HepG2 (cell line): ENCODE measurements around the gene TTC9. TPM values are rescaled to one million over a fixed set of nuclear protein-coding genes. Genes with fewer than 3 reads are reported as not detected.

Source experiments
- ATAC-seq: fragments of 200-7000 bp; cut with Tn5 transposase; 3 replicates; pipeline ENCODE4 v1.9.1; 2020; ENCODE audit warnings: mild to moderate bottlenecking, moderate library complexity
- BruUV-seq: library from RNA; stranded (reverse); fragments of 400-500 nt; replicated peaks from 2 replicates; lab custom pipeline; 2021; lab: Mats Ljungman, UMichigan
- CTCF ChIA-PET: fragments of 300-600 bp; formaldehyde crosslinking; extraction: SDS; loops from one replicate; lab custom pipeline; 2021; ENCODE audit warnings: low total read pairs, inconsistent platforms, low intra/inter-chr PET ratio; lab: Yijun Ruan, JAX
- POLR2A ChIA-PET: fragments of 350-600 bp; sonication (Branson Sonifier 250); formaldehyde crosslinking; loops from one replicate; lab custom pipeline; 2020; ENCODE audit warnings: antibody characterized with exemption, inconsistent platforms; lab: Yijun Ruan, JAX
- DNase-seq: peaks from one replicate; pipeline ENCODE4 v3.0.0-alpha.2; 2015; ENCODE audit warnings: low spot score
- FAIRE-seq: peaks from 3 replicates; lab custom pipeline; 2011; peaks lifted over from hg19 to GRCh38; lab: Jason Lieb, UNC
- H2AFZ ChIP-seq: one replicate; pipeline ENCODE4 v1.6.1; 2011; ENCODE audit warnings: low read length, inconsistent platforms
- H3K27ac ChIP-seq: fragments of 300-600 bp; 3 replicates; pipeline ENCODE4 v1.8.0; 2011; ENCODE audit warnings: mixed run types, mild to moderate bottlenecking, mixed read lengths, low read length, inconsistent platforms; ENCODE audit not compliant: insufficient read depth; ENCODE audit errors: extremely low read length
- H3K27me3 ChIP-seq, 2 experiments: fragments of 200-600 bp in 1 of 2; 2 replicates in 1 of 2; 3 replicates in 1 of 2; pipeline versions ENCODE4 v1.6.0 to v1.8.0; 2011; ENCODE audit warnings: low read length in 2 of 2, mild to moderate bottlenecking in 2 of 2, moderate library complexity in 2 of 2, inconsistent platforms in 1 of 2; ENCODE audit not compliant: insufficient read depth in 2 of 2, control insufficient read depth in 1 of 2
- H3K36me3 ChIP-seq, 2 experiments: fragments of 200-600 bp in 1 of 2; replicated peaks in 1 of 2; 2 replicates in 1 of 2; 3 replicates in 1 of 2; pipeline versions ENCODE4 v1.5.1 to v1.8.0; 2011; ENCODE audit warnings: low read length in 2 of 2, inconsistent platforms in 1 of 2; ENCODE audit not compliant: insufficient read depth in 2 of 2, control insufficient read depth in 1 of 2
- H3K4me1 ChIP-seq: 2 replicates; pipeline ENCODE4 v1.5.1; 2012; ENCODE audit warnings: low read length, inconsistent platforms; ENCODE audit not compliant: insufficient read depth
- H3K4me2 ChIP-seq: 2 replicates; pipeline ENCODE4 v1.6.0; 2011; ENCODE audit warnings: low read depth, low read length, inconsistent platforms
- H3K4me3 ChIP-seq, 3 experiments: fragments of 200-600 bp in 1 of 3; sonication (generic), shearing (Covaris generic) in 1 of 3; replicated peaks in 1 of 3; 2 replicates each; pipeline ENCODE4 v1.5.1; 2011 to 2016; ENCODE audit warnings: low read length in 3 of 3, inconsistent platforms in 2 of 3, low read depth in 2 of 3, mild to moderate bottlenecking in 2 of 3, control low read depth in 1 of 3, mixed read lengths in 1 of 3; ENCODE audit not compliant: insufficient read depth in 1 of 3
- H3K79me2 ChIP-seq: one replicate; pipeline ENCODE4 v1.6.1; 2011; ENCODE audit warnings: low read length, inconsistent platforms; ENCODE audit not compliant: insufficient read depth
- H3K9ac ChIP-seq: 2 replicates; pipeline ENCODE4 v1.6.0; 2011; ENCODE audit warnings: mild to moderate bottlenecking, low read depth, low read length, inconsistent platforms; ENCODE audit not compliant: insufficient read depth
- H3K9me3 ChIP-seq: 2 replicates; pipeline ENCODE4 v1.5.1; 2012; ENCODE audit warnings: mild to moderate bottlenecking, low read length
- H4K20me1 ChIP-seq: 2 replicates; pipeline ENCODE4 v1.6.0; 2011; ENCODE audit warnings: inconsistent platforms, mild to moderate bottlenecking, low read length, moderate library complexity; ENCODE audit not compliant: insufficient read depth
- IKZF4 ChIP-seq: sonication (generic); formaldehyde crosslinking; IDR thresholded peaks from 2 replicates; pipeline ENCODE4 v1.5.1; 2020; ENCODE audit warnings: borderline replicate concordance, mild to moderate bottlenecking, low read depth, missing genetic modification reagents; ENCODE audit errors: not compliant biosample characterization
- MATR3 ChIP-seq: sonication (generic); formaldehyde crosslinking; IDR thresholded peaks from 2 replicates; pipeline ENCODE4 v1.4.0; 2020; ENCODE audit warnings: missing genetic modification reagents
- MEIS1 ChIP-seq: sonication (generic); formaldehyde crosslinking; IDR thresholded peaks from 2 replicates; pipeline ENCODE4 v1.9.0; 2021; ENCODE audit warnings: mild to moderate bottlenecking, missing genetic modification reagents, moderate library complexity, borderline replicate concordance
- POLR2G ChIP-seq: fragments of 200-400 bp; formaldehyde crosslinking; IDR thresholded peaks from 2 replicates; pipeline ENCODE4 v1.6.1; 2018; ENCODE audit warnings: mild to moderate bottlenecking, low read depth, low read length, moderate library complexity
- SSRP1 ChIP-seq: IDR thresholded peaks from 2 replicates; pipeline ENCODE4 v1.6.1; 2016; ENCODE audit warnings: control low read depth
- STAG1 ChIP-seq: sonication (generic); formaldehyde crosslinking; IDR thresholded peaks from 2 replicates; pipeline ENCODE4 v1.4.0; 2020; ENCODE audit warnings: missing genetic modification reagents
- ZKSCAN5 ChIP-seq: sonication (generic); formaldehyde crosslinking; IDR thresholded peaks from 2 replicates; pipeline ENCODE4 v1.5.1; 2020; ENCODE audit warnings: mild to moderate bottlenecking, missing genetic modification reagents
- ZNF24 ChIP-seq: fragments of 450-650 bp; IDR thresholded peaks from 2 replicates; pipeline ENCODE4 v1.6.1; 2017; ENCODE audit warnings: antibody characterized with exemption, mild to moderate bottlenecking
- ZNF451 ChIP-seq: sonication (generic); formaldehyde crosslinking; IDR thresholded peaks from 2 replicates; pipeline ENCODE4 v1.5.0; 2020; ENCODE audit warnings: mild to moderate bottlenecking, missing genetic modification reagents
- ZNF616 ChIP-seq: sonication (generic); formaldehyde crosslinking; IDR thresholded peaks from 2 replicates; pipeline ENCODE4 v1.5.0; 2020; ENCODE audit warnings: low read depth, mild to moderate bottlenecking, missing genetic modification reagents
- ZNF883 ChIP-seq: sonication (generic); formaldehyde crosslinking; IDR thresholded peaks from 2 replicates; pipeline ENCODE4 v1.5.1; 2020; ENCODE audit warnings: mild to moderate bottlenecking, missing genetic modification reagents; ENCODE audit errors: not compliant biosample characterization
- WGBS: methylation state at CpG from one replicate; pipeline ENCODE4 v1.1.6; 2017; ENCODE audit warnings: low lambda C conversion rate; 5-methylcytosine and 5-hydroxymethylcytosine counted together
- in situ Hi-C: cut with HindIII; loops from 2 replicates; pipeline ENCODE4 v1.10.0; 2017; ENCODE audit warnings: low pct_unique_long_range_greater_than_20kb; ENCODE audit not compliant: extremely low pct_ligation_motif_present
- intact Hi-C: fragments of 100-400 bp; cut with micrococcal nuclease; formaldehyde crosslinking; loops from one replicate; pipeline ENCODE4 v1.10.0; 2022; ENCODE audit not compliant: unreplicated experiment
- polyA plus RNA-seq, 8 experiments: library from polyadenylated mRNA; depleted of rRNA in 3 of 8; stranded (reverse) in 7 of 8; unstranded in 1 of 8; fragments of >200 nt; fragmentation: Illumina TruSeq in 4 of 8; extraction: Trizol in 4 of 8; gene quantifications; 2 replicates each; pipeline versions ENCODE4 v1.2.1 to v1.2.3, GENCODE V29; 2011 to 2016; ENCODE audit warnings: low read depth in 4 of 8, missing spikeins in 1 of 8, mixed read lengths in 1 of 8; ENCODE audit not compliant: insufficient read depth in 1 of 8
- total RNA-seq, 5 experiments: library from RNA; depleted of rRNA; stranded (reverse); fragments of >200 nt; fragmentation: Illumina TruSeq; extraction: Trizol; gene quantifications; 2 replicates each; pipeline ENCODE4 v1.2.3, GENCODE V29; 2016; ENCODE audit warnings: low read depth in 1 of 5
- TF ChIP-seq, protein P1 (sequence below): sonication (generic); formaldehyde crosslinking; IDR thresholded peaks from 2 replicates; pipeline ENCODE4 v1.4.0; 2020; ENCODE audit warnings: missing genetic modification reagents, mild to moderate bottlenecking, borderline replicate concordance
- TF ChIP-seq, protein P2 (sequence below): sonication (generic); formaldehyde crosslinking; IDR thresholded peaks from 2 replicates; pipeline ENCODE4 v1.4.0; 2020; ENCODE audit warnings: mild to moderate bottlenecking, missing genetic modification reagents
- TF ChIP-seq, protein P3 (sequence below): sonication (generic); formaldehyde crosslinking; IDR thresholded peaks from 2 replicates; pipeline ENCODE4 v1.4.0; 2020; ENCODE audit warnings: missing genetic modification reagents

The TTC9 gene
- total and polyA plus RNA-seq, 2 of the 13 experiments (the other 11 are each of a cell fraction or from before 2014, with no cell fraction given): 0.13 to 0.30 TPM

DNA sequence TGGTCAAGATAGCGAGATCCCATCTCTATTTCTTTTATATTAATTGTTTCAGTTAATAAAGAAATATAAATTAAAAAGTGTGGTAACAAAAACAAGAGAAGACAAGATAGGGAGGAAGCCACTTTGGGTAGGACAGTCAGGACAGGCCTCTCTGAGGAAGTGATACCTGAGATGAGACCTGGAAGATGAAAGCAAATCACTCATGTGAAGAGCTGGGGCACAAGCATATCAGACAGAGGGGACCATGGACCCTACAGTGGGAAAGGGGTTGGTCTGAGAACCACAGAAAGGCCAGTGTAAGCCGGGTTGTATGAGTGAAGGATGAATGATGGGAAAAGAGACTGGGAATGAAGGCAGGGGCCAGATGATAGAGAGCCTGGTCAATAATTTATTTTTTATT is 39.5 kb upstream of the TTC9 start:
- H4K20me1 ChIP-seq: no peaks in the 10 kb centered on the region
- peaks cover 0 to 7% of the 10 kb centered on the region in 2 experiments; a peak in 1 of 5 replicates for H3K27me3 ChIP-seq
- 42% methylated on average over 2 of the region's 2 CpGs for WGBS
- TF ChIP-seq STAG1 (no peak), ZNF24 (no peak)
- TF ChIP-seq, all 625 proteins: peak for 0
- H3K4me2 ChIP-seq: no peak overlapping the region
- no TSS peak for BruUV-seq
- no peak overlapping the region for H3K4me3 ChIP-seq
- H3K79me2 ChIP-seq: peaks cover 33% of the 10 kb centered on the region
- intact Hi-C loops (no loop called here), in situ Hi-C loops (loop anchor here (25.0 kb wide), 1 partner anchor 360 kb away; no protein-coding TSS in a partner anchor)
- no peak for ATAC-seq
- POLR2A ChIA-PET: interaction anchor here (1.6 kb wide), 1 partner anchor 207 kb away, joined by 6 read pairs; the partner anchor contains the start of gene MAP3K9
- no peaks in the 10 kb centered on the region for H3K36me3 ChIP-seq
- H3K27ac ChIP-seq: no peak overlapping the region
- CTCF ChIA-PET: no interaction called here
- no peak overlapping the region for H3K9ac ChIP-seq
- no peak for DNase-seq
- no peak for FAIRE-seq
- no peaks in the 10 kb centered on the region for H3K9me3 ChIP-seq
- H3K4me1 ChIP-seq: peaks cover 23% of the 10 kb centered on the region
- peak overlapping the region; percentile 11 for H2AFZ ChIP-seq

DNA sequence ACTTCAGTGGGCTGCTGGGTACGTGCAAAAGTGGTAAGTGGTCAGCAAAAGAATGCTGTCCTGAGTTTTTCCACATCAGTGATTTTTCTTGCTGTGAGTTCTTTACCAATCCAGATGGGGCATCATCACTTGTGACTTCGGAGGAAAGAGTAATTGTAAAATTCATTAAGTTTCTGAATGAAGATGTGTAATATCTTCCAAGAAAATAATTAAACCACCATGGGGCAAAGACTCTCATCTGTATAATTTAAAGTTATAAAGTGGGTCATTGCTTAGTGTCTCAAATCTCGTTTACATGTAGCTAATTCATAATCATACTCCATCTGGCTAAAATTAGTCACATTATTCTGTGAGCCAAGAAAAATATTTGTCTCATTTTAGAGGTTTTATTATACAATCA is 30.5 kb upstream of the TTC9 start:
- DNase-seq: no peak
- Histone ChIP-seq H3K4me3 (no peak overlapping the region), H3K9ac (no peak overlapping the region), H4K20me1 (no peaks in the 10 kb centered on the region), H3K27me3 (no peaks in the 10 kb centered on the region), H3K79me2 (no peaks in the 10 kb centered on the region), H2AFZ (no peak overlapping the region), H3K4me1 (no peaks in the 10 kb centered on the region), H3K9me3 (no peaks in the 10 kb centered on the region), H3K4me2 (no peak overlapping the region), H3K27ac (no peak overlapping the region), H3K36me3 (no peaks in the 10 kb centered on the region)
- in situ Hi-C loops (loop anchor here (25.0 kb wide), 1 partner anchor 351 kb away; no protein-coding TSS in a partner anchor), intact Hi-C loops (no loop called here)
- FAIRE-seq: no peak
- no peak for ATAC-seq
- CTCF ChIA-PET: no interaction called here
- POLR2A ChIA-PET: no interaction called here
- 1% methylated on average over 3 of the region's 3 CpGs for WGBS
- no TSS peak for BruUV-seq
- no peak for TF ChIP-seq MEIS1 (CRISPR knock-in tag)
- TF ChIP-seq ZNF451 (CRISPR knock-in tag): no peak
- TF ChIP-seq SSRP1 (CRISPR knock-in tag): no peak
- TF ChIP-seq ZNF883 (CRISPR knock-in tag): no peak
- TF ChIP-seq, protein P1, sequence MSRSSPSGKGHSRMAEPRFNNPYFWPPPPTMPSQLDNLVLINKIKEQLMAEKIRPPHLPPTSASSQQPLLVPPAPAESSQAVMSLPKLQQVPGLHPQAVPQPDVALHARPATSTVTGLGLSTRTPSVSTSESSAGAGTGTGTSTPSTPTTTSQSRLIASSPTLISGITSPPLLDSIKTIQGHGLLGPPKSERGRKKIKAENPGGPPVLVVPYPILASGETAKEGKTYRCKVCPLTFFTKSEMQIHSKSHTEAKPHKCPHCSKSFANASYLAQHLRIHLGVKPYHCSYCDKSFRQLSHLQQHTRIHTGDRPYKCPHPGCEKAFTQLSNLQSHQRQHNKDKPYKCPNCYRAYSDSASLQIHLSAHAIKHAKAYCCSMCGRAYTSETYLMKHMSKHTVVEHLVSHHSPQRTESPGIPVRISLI (CRISPR knock-in tag): no peak
- TF ChIP-seq ZKSCAN5 (CRISPR knock-in tag): no peak
- no peak for TF ChIP-seq IKZF4 (CRISPR knock-in tag)
- no peak for TF ChIP-seq POLR2G
- TF ChIP-seq, protein P2, sequence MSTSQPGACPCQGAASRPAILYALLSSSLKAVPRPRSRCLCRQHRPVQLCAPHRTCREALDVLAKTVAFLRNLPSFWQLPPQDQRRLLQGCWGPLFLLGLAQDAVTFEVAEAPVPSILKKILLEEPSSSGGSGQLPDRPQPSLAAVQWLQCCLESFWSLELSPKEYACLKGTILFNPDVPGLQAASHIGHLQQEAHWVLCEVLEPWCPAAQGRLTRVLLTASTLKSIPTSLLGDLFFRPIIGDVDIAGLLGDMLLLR (CRISPR knock-in tag): no peak
- no peak for TF ChIP-seq MATR3 (CRISPR knock-in tag)
- no peak for TF ChIP-seq ZNF616
- TF ChIP-seq, protein P3, sequence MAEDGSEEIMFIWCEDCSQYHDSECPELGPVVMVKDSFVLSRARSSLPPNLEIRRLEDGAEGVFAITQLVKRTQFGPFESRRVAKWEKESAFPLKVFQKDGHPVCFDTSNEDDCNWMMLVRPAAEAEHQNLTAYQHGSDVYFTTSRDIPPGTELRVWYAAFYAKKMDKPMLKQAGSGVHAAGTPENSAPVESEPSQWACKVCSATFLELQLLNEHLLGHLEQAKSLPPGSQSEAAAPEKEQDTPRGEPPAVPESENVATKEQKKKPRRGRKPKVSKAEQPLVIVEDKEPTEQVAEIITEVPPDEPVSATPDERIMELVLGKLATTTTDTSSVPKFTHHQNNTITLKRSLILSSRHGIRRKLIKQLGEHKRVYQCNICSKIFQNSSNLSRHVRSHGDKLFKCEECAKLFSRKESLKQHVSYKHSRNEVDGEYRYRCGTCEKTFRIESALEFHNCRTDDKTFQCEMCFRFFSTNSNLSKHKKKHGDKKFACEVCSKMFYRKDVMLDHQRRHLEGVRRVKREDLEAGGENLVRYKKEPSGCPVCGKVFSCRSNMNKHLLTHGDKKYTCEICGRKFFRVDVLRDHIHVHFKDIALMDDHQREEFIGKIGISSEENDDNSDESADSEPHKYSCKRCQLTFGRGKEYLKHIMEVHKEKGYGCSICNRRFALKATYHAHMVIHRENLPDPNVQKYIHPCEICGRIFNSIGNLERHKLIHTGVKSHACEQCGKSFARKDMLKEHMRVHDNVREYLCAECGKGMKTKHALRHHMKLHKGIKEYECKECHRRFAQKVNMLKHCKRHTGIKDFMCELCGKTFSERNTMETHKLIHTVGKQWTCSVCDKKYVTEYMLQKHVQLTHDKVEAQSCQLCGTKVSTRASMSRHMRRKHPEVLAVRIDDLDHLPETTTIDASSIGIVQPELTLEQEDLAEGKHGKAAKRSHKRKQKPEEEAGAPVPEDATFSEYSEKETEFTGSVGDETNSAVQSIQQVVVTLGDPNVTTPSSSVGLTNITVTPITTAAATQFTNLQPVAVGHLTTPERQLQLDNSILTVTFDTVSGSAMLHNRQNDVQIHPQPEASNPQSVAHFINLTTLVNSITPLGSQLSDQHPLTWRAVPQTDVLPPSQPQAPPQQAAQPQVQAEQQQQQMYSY (CRISPR knock-in tag): no peak
